GM10847 (cell line): Measurements from ENCODE around the gene PEAR1.

Source experiments
- POLR2A ChIP-seq: IDR thresholded peaks from 2 replicates; pipeline ENCODE4 v1.6.1; 2011; ENCODE audit not compliant: insufficient read length; ENCODE audit errors: extremely low read depth

PEAR1 gene

GRCh38 chr1:156886583-156887281 is 6.8 kb upstream of the PEAR1 start:
- TF ChIP-seq POLR2A: no peak

DNA sequence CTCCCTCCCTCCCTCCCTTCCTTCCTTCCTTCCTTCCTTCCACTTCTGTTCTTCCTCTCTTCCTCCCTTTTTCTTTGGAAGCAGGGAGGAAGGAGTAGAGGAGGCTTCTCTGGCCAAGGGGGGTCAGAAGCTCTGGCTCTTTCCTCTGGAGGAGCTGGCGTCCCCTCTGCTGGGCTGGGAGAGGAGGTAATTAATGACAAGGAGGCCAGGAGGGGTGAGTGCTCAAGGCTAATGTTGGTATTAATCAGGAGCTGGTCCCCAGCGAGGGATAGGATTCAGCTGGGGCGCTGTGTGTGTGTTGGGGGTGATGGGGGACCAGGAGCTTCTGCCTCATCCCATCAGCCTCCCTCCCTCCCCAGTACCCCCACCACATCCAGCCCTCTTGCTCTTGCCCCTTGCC is 6.2 kb upstream of the PEAR1 start:
- no peak for TF ChIP-seq POLR2A

DNA sequence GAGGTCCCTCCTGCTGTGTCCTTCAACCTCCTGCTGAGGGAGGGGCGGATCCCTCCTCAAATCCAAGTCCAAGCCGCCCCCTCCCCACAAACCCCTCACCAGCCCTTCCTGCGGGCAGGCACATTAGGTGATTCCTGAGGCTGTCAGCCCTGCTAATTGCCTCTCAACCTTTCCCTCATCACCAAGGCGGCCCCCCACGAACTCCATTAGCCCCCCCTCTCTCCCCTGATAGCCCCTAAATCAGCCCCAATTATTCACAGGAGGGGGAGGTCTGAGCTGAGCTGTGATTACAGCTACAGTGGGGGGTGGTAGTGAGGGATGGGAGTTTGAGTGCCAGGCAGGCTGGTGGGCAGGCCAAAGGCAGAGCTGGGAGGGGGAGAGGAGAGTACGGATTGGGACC is 5.8 kb upstream of the PEAR1 start:
- TF ChIP-seq POLR2A: no peak

- no peak for TF ChIP-seq POLR2A
Measured at GRCh38 chr1:156889802-156890580, 3.5 kb upstream of the PEAR1 start.

GRCh38 chr1:156892190-156893047 is 1.1 kb upstream of the PEAR1 start:
- no peak for TF ChIP-seq POLR2A

DNA sequence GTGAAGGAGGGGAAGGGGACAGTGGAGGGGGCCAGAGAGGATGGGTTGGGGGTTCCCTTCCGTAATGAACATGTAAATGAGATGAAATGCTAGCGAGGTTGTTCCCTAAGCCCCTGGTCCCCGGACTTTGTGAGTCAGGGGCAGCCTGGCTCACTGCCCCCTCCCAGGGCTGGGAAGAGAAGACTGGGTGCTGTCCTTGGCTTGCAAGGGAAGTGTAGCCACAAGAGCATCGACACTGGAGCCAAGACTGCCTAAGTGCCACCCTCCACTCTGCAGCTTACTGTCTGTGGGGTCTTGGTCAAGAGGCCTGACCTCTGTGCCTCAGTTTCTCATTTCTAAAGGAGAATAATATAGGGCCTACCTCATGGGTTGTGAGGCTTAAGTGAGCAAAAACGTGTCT is 483 bp downstream of the PEAR1 start:
- TF ChIP-seq POLR2A: no peak

DNA sequence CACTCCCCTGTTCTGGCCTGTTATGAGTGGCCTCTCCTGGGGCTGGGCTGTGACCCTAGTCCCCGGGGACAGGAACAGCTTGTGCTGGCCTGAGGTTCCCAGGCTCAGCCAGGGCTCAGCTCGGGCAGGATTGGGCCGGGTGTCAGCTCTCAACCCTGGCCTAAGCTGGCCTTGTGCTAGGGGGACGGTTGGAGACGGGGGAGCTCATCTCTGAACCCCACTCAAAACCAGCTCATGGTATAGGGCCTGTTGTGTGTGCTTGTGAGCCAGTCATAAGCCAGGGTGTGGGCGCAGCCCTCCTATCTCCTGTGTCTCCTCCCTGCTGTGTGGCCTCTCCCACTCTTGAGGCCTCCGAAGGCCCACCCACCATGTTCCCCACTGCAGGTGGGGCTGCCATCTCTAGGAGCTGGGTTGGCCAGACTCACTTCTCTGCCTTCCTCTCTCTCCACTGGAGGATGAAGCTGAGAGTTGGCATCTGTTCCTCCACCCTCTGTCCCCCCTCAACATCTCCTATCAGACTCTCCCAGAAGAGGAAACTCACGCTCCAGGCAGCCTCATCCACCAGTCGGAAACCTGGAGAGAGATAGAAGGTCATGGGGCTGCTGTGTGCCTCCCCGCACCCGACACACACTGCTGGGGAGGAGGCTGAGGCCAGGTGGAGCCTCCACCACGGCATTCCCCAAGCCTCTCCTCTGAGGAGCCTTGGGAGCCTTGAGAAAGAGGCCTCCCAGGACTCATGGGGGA is 1.4 kb downstream of the PEAR1 start:
- TF ChIP-seq POLR2A: no peak

- TF ChIP-seq POLR2A: no peak
Measured at GRCh38 chr1:156895455-156895812, 1.9 kb downstream of the PEAR1 start.

DNA sequence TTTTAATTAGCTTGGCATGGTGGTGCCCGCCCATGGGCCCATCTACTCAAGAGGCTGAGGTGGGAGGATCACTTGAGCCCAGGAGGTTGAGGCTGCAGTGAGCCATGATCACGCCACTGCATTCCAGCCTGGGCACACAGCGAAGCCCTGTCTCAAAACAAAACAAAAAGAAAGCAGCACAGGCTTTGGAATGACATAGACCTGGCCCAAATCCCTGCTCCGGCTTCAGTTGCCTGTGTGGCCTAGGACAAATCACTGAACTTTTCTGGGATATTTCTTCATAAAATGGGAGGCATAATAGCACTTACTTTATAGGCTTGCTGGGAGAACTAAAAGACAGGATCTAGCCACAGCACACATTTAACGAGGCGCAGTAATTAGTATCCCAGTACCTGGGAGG is 2.4 kb downstream of the PEAR1 start:
- TF ChIP-seq POLR2A: no peak

- TF ChIP-seq POLR2A: no peak
Measured at GRCh38 chr1:156896490-156897033, 3.0 kb downstream of the PEAR1 start.

DNA sequence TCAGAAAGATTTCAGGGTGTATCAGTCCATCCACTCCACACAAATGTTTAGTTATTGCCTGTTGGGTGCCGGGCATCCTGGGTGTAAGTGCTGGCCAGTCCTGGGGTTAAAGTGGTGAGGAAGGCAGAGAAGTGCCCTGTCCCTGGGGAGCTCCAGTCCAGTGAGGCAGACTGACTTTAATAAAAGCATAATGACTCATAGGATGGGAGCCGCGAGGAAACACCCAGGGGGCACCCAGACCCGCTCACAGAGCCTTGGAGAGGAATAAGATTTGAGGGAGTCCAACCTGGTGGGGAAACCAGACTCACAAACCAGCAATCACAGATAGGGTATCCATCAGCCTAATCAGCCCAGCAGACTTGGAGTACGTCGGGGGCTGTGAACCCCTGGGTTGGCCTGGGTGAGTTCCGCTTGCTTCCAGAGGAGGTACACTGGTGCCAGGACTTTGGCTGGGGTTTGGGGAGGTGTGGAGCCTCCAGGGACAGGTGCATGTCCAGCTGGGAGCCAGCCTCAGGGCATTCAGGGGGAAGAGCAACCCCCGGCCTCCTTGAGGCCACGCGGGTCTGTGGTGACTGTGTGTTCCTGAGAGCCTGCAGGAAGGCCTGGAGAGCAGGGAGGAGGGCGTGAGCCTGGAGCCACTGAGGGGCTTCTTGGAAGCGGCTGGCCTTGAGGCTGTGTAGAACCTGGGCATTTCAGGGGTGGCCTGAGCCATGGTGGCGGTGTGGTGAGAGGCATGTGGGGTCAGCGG is 3.7 kb downstream of the PEAR1 start:
- TF ChIP-seq POLR2A: no peak

GRCh38 chr1:156898161-156898566 is 4.6 kb downstream of the PEAR1 start:
- TF ChIP-seq POLR2A: no peak

- no peak for TF ChIP-seq POLR2A
Measured at GRCh38 chr1:156898971-156899664, 5.6 kb downstream of the PEAR1 start.

DNA sequence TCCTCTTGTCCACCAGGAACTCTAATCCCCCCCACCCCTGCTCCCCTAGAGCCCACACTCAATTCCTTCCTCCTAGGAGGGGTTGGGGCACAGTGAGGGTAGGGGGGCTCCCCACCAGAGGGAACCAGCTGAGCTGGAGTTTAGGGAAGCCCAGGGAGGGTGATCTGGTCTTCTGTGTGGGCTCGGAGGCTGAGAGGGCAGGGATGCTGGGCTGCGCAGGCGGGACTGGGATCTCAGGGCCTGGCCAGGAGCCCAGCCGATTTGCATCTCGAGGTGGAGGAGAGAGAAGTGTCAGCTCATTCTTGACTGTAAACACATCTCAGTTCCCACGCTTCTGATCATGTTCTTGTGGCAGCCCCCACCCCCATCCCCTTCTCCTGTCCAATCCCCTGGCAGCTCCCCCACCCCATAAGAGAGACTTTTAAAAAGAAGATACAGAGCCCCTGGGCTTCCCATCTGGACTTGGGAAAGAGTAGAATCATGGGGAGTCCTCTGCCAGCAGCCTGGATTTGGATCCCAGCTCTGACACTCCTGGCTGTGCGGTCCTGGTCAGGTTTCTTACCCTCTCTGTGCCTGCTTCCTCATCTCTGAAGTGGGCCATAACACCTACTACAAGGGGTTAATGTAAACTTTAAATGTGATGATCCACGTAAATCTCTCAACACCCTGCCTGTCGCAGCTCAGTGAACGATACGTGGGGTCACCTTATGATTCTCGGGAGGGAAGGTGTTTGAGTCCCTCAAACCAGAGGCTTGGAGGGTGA is 6.6 kb downstream of the PEAR1 start:
- TF ChIP-seq POLR2A: no peak
